ENCODE data around the gene UBE2F.

UBE2F gene

DNA sequence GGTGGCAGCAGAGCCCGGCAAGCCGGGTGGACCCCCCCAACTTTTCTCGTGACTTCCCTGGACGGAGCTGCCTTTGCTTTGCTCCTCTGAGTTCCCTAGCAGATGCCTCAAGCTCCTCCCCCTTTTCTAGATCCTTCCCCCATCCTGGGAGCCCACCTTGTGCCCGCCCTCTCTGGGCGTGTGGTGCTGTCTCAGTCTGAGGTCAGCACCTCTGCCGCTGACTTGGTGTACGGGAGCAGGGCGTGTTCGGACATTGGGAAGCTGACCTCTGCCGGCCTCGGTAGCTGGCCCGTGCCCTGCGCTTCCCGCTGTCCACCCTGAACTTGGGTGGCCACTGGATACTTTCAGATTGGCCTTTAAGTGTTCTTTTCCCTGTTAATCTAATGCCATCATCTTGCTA, 113.7 kb downstream of the UBE2F start:
- DNase-seq (ENCODE audit: low read depth in 2 of 2) = no peak

DNA sequence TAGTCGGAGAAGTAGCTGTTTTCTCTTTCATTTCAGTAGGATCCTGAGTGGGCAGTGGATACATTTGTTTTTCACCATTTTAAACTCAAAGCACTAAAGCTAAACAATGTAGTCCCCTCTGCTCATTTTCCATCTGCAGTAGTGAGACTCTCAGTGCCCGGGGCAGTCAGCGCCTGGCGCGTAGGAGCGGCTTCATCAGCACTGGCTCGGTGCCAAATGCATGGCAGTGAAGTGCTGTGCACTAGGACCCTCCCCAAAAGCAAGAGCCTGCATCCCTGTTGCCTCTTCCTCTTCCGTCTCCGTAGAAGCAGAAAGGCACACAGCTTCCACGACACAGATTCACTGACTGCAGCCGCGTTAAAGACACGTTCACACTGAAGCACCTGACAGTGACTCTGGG, 114.3 kb downstream of the UBE2F start:
- DNase-seq (ENCODE audit: low read depth in 2 of 2) = no peak

DNA sequence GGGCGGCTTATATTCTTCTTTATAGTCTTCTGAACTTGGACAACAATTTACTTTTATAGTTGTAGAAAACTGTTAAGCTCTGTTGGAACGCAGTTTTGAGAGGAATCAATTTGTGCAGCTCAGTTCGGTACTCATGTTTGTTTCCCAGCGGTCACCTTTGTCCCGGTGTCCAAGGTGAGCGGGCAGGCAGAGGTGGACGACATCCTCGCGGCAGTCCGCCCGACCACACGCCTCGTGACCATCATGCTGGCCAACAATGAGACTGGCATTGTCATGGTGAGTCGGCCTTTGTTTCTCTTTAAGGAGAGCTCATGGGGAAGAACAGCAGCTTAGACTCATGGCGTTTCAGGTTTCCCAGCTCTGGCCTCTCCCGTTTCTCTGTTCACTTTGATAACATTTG, 114.7 kb downstream of the UBE2F start:
- no peak for DNase-seq (ENCODE audit: low read depth in 2 of 2)

- no peak for DNase-seq (ENCODE audit: low read depth in 2 of 2)
Measured at GRCh38 chr2:238082151-238082550, 115.3 kb downstream of the UBE2F start.

- DNase-seq (ENCODE audit: low read depth in 2 of 2) = no peak
Measured at GRCh38 chr2:238082827-238083226, 116.0 kb downstream of the UBE2F start.

DNA sequence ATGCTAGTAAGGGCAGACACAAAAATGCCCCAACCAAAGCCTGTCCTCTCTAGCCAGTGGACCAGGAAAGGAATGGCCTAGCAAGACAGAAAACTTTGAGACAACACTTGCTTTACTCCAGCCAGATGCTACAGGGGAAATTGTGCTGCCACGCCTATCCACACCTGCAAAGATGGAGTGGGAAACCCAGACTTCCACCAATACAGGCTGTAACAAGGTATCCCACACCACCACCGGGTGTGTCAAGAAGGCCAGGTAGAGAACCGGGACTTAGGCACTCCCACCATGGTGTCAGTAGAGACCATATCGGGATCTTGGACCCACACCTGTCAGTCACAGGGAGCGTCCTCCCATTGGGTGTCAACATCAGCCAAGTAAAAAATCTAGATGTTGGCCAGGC, 117.1 kb downstream of the UBE2F start:
- no peak for DNase-seq (ENCODE audit: low read depth in 2 of 2)

GRCh38 chr2:238084761-238085160, 117.9 kb downstream of the UBE2F start:
- DNase-seq (ENCODE audit: low read depth in 2 of 2) = no peak

- no peak for DNase-seq (ENCODE audit: low read depth in 2 of 2)
Measured at GRCh38 chr2:238085899-238086298, 119.1 kb downstream of the UBE2F start.

- no peak for DNase-seq (ENCODE audit: low read depth in 2 of 2)
Measured at GRCh38 chr2:238087211-238087610, 120.4 kb downstream of the UBE2F start.

DNA sequence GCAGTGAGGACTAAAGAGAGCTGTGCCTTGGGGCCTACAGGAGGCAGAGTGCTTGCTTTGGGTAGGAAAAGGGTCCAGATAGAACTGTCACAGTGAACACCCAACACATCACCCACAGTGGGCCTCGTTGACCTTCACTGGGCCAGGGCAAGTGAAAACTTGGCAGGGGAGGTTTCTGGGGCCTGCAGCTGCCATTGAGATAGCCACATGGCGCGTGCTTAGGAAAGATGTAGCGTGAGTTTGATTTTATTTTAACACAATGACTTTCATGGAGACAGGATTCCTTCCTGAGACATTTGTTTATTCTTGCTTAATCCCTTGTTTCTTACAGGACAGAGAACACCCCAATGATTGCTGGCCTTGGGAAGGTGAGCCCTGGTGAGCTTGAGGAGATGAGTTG, 124.1 kb downstream of the UBE2F start:
- no peak for DNase-seq (ENCODE audit: low read depth in 2 of 2)

- no peak for DNase-seq (ENCODE audit: low read depth in 2 of 2)
Measured at GRCh38 chr2:238091436-238092060, 124.7 kb downstream of the UBE2F start.

Measured in stimulated activated CD8-positive, alpha-beta memory T cell treated with anti-CD3 and anti-CD28 coated beads, Interleukin-7, amount 100 ng/mL, for 1 hour (primary cell).